GM12878 (cell line): ENCODE measurements around the gene BCAS3. TPM values are rescaled to one million over a fixed set of nuclear protein-coding genes. Genes with fewer than 3 reads are reported as not detected.

ENCODE experiments used
- ATAC-seq: fragments of 200-7000 bp; cut with Tn5 transposase; 3 replicates; pipeline ENCODE4 v1.9.1; 2020; ENCODE audit warnings: mild to moderate bottlenecking, moderate library complexity
- BruUV-seq: library from RNA; stranded (reverse); fragments of 400-500 nt; replicated peaks from 2 replicates; lab custom pipeline; 2021; lab: Mats Ljungman, UMichigan
- CTCF ChIA-PET: fragments of 300-600 bp; sonication (Branson Sonifier 250); formaldehyde crosslinking; extraction: SDS; loops from one replicate; lab custom pipeline; 2021; ENCODE audit warnings: inconsistent platforms; lab: Yijun Ruan, JAX
- POLR2A ChIA-PET: fragments of 350-600 bp; formaldehyde crosslinking; extraction: SDS; loops from one replicate; lab custom pipeline; 2021; ENCODE audit warnings: inconsistent platforms; lab: Charles Lee
- RAD21 ChIA-PET: fragments of 300-600 bp; sonication (Branson Sonifier 250); formaldehyde crosslinking; loops from one replicate; lab custom pipeline; 2023; ENCODE audit warnings: antibody characterized with exemption; ENCODE audit not compliant: unreplicated experiment; lab: Charles Lee
- SMC1A ChIA-PET: fragments of 300-600 bp; sonication (Branson Sonifier 250); formaldehyde crosslinking; loops from one replicate; lab custom pipeline; 2023; ENCODE audit not compliant: unreplicated experiment, uncharacterized antibody; lab: Charles Lee
- DNase-seq: peaks from one replicate; pipeline ENCODE4 v3.0.0-alpha.2; 2011; ENCODE audit warnings: low read depth, low spot score
- FAIRE-seq: peaks from 3 replicates; lab custom pipeline; 2011; peaks lifted over from hg19 to GRCh38; lab: Jason Lieb, UNC
- H2AFZ ChIP-seq: 2 replicates; pipeline ENCODE4 v1.6.0; 2011; ENCODE audit warnings: low read depth, low read length, control low read depth; ENCODE audit not compliant: control insufficient read depth
- H3K27ac ChIP-seq: 2 replicates; pipeline ENCODE4 v1.5.1; 2011; ENCODE audit warnings: control low read depth; ENCODE audit not compliant: control insufficient read depth, insufficient read depth
- H3K27me3 ChIP-seq, 2 experiments: replicated peaks in 1 of 2; 2 replicates each; pipeline versions ENCODE4 v1.6.0 to v1.6.1; 2011; ENCODE audit warnings: low read length in 1 of 2; ENCODE audit not compliant: control insufficient read depth in 2 of 2, insufficient read depth in 2 of 2
- H3K36me3 ChIP-seq, 2 experiments: 2 replicates each; pipeline ENCODE4 v1.5.1; 2011; ENCODE audit warnings: low read length in 1 of 2; ENCODE audit not compliant: control insufficient read depth in 2 of 2, insufficient read depth in 2 of 2
- H3K4me1 ChIP-seq: 2 replicates; pipeline ENCODE4 v1.6.1; 2011; ENCODE audit warnings: mild to moderate bottlenecking, low read length, moderate library complexity, mixed read lengths; ENCODE audit not compliant: control insufficient read depth, insufficient read depth
- H3K4me2 ChIP-seq: 2 replicates; pipeline ENCODE4 v1.6.0; 2011; ENCODE audit warnings: control low read depth; ENCODE audit not compliant: control insufficient read depth, insufficient read depth
- H3K4me3 ChIP-seq: fragments of 200-600 bp; sonication (generic); 2 replicates; pipeline ENCODE4 v1.5.1; 2016
- H3K79me2 ChIP-seq: 2 replicates; pipeline ENCODE4 v1.6.0; 2011; ENCODE audit warnings: low read length; ENCODE audit not compliant: control insufficient read depth, insufficient read depth
- H3K9ac ChIP-seq: 2 replicates; pipeline ENCODE4 v1.8.0; 2011; ENCODE audit warnings: low read length, control low read depth, mixed read lengths; ENCODE audit not compliant: control insufficient read depth, insufficient read depth
- H3K9me3 ChIP-seq: replicated peaks from 3 replicates; pipeline ENCODE4 v1.5.1; 2011; ENCODE audit warnings: mild to moderate bottlenecking, low read length; ENCODE audit not compliant: control insufficient read depth, insufficient read depth
- H4K20me1 ChIP-seq: 2 replicates; pipeline ENCODE4 v1.6.0; 2011; ENCODE audit not compliant: control insufficient read depth, insufficient read depth
- BHLHE40 ChIP-seq, 2 experiments: fragments of 450-650 bp in 1 of 2; IDR thresholded peaks; 2 replicates each; pipeline ENCODE4 v1.6.1; 2011 to 2017; ENCODE audit warnings: low read depth in 2 of 2, borderline replicate concordance in 1 of 2, improper control_type of control experiment in 1 of 2, low read length in 1 of 2, mild to moderate bottlenecking in 1 of 2
- IKZF2 ChIP-seq, 2 experiments: fragments of 450-650 bp; IDR thresholded peaks; 2 replicates each; pipeline ENCODE4 v1.6.1; 2017; ENCODE audit warnings: mild to moderate bottlenecking in 2 of 2, moderate library complexity in 2 of 2
- MYB ChIP-seq: fragments of 150-350 bp; IDR thresholded peaks from 2 replicates; pipeline ENCODE4 v1.6.1; 2014; ENCODE audit warnings: mild to moderate bottlenecking, low read depth, low read length, borderline replicate concordance
- MYC ChIP-seq: IDR thresholded peaks from 2 replicates; pipeline ENCODE4 v1.6.1; 2011; ENCODE audit warnings: mild to moderate bottlenecking, low read length, moderate library complexity, inconsistent platforms; ENCODE audit not compliant: insufficient read depth, insufficient replicate concordance, insufficient read length, severe bottlenecking
- NFYB ChIP-seq: IDR thresholded peaks from 2 replicates; pipeline ENCODE4 v1.6.1; 2011; ENCODE audit warnings: low read depth, mild to moderate bottlenecking, low read length, improper control_type of control experiment, moderate library complexity; ENCODE audit not compliant: insufficient read depth
- NR2F1 ChIP-seq: fragments of 450-650 bp; conservative IDR thresholded peaks from 2 replicates; pipeline ENCODE4 v1.6.1; 2017; ENCODE audit warnings: mild to moderate bottlenecking
- POU2F2 ChIP-seq: IDR thresholded peaks from 3 replicates; pipeline ENCODE4 v1.6.1; 2011; ENCODE audit warnings: low read depth, mild to moderate bottlenecking, low read length, borderline replicate concordance
- ZNF622 ChIP-seq: fragments of 450-650 bp; IDR thresholded peaks from 2 replicates; pipeline ENCODE4 v1.6.1; 2017; ENCODE audit warnings: mild to moderate bottlenecking, inconsistent platforms
- WGBS: methylation state at CpG from one replicate; pipeline ENCODE4 v1.1.6; 2016; ENCODE audit warnings: low lambda C conversion rate; ENCODE audit not compliant: insufficient replicate concordance, insufficient coverage; ENCODE audit errors: missing lambda C conversion rate; 5-methylcytosine and 5-hydroxymethylcytosine counted together
- in situ Hi-C: fragments of 300-500 bp; cut with MboI; formaldehyde crosslinking; loops from 9 replicates; pipeline ENCODE4 v1.14.3; 2018; ENCODE audit warnings: mixed read lengths
- intact Hi-C: fragments of 100-400 bp; cut with micrococcal nuclease; formaldehyde crosslinking; loops from one replicate; pipeline ENCODE4 v1.14.2; 2022; ENCODE audit not compliant: unreplicated experiment
- polyA plus RNA-seq, 11 experiments: library from polyadenylated mRNA; depleted of rRNA in 4 of 11; unstranded in 6 of 11; stranded (reverse) in 5 of 11; fragments of >200 nt; fragmentation: Nextera tagmentation in 4 of 11; fragmentation: Illumina TruSeq in 1 of 11; extraction: Ambion mirVana in 4 of 11; extraction: Trizol in 1 of 11; gene quantifications; 1 replicate in 1 of 11; 2 replicates in 10 of 11; pipeline versions ENCODE4 v1.2.1 to v1.2.3, GENCODE V29; 2011 to 2016; ENCODE audit warnings: inconsistent platforms in 2 of 11, missing spikeins in 2 of 11, low read depth in 1 of 11
- total RNA-seq, 4 experiments: library from RNA; depleted of rRNA in 3 of 4; stranded (reverse); fragments of >200 nt in 3 of 4; fragmentation: Illumina TruSeq in 1 of 4; extraction: Trizol in 1 of 4; gene quantifications; 2 replicates each; pipeline versions ENCODE4 v1.2.1 to v1.2.3, GENCODE V29; 2013 to 2021
- TF ChIP-seq, protein P1 (sequence below): fragments of 450-650 bp; formaldehyde crosslinking; IDR thresholded peaks from 2 replicates; pipeline ENCODE4 v1.5.0; 2022; ENCODE audit warnings: mild to moderate bottlenecking, missing genetic modification characterization
- TF ChIP-seq, protein P2 (sequence below): IDR thresholded peaks from 2 replicates; pipeline ENCODE4 v1.6.1; 2012; ENCODE audit warnings: low read depth, low read length, improper control_type of control experiment

BCAS3 gene
- total and polyA plus RNA-seq, 10 of the 15 experiments (the other 5 are each of a cell fraction or from before 2014, with no cell fraction given) = 2.1 to 11.0 (median 6.6) TPM

- intact Hi-C loops = no loop called here
- DNase-seq = no peak
- H2AFZ ChIP-seq = no peak overlapping the region
- TF ChIP-seq, protein P1, sequence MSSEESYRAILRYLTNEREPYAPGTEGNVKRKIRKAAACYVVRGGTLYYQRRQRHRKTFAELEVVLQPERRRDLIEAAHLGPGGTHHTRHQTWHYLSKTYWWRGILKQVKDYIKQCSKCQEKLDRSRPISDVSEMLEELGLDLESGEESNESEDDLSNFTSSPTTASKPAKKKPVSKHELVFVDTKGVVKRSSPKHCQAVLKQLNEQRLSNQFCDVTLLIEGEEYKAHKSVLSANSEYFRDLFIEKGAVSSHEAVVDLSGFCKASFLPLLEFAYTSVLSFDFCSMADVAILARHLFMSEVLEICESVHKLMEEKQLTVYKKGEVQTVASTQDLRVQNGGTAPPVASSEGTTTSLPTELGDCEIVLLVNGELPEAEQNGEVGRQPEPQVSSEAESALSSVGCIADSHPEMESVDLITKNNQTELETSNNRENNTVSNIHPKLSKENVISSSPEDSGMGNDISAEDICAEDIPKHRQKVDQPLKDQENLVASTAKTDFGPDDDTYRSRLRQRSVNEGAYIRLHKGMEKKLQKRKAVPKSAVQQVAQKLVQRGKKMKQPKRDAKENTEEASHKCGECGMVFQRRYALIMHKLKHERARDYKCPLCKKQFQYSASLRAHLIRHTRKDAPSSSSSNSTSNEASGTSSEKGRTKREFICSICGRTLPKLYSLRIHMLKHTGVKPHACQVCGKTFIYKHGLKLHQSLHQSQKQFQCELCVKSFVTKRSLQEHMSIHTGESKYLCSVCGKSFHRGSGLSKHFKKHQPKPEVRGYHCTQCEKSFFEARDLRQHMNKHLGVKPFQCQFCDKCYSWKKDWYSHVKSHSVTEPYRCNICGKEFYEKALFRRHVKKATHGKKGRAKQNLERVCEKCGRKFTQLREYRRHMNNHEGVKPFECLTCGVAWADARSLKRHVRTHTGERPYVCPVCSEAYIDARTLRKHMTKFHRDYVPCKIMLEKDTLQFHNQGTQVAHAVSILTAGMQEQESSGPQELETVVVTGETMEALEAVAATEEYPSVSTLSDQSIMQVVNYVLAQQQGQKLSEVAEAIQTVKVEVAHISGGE (CRISPR knock-in tag) = no peak
- TF ChIP-seq MYB (no peak), NFYB (no peak), BHLHE40 (IDR thresholded peaks at IDR 0.05; ENCODE audit: borderline replicate concordance in 1 of 2, low read depth in 2 of 2, low read length in 1 of 2) (no peak), POU2F2 (no peak), NR2F1 (no peak), ZNF622 (no peak), IKZF2 (IDR thresholded peaks at IDR 0.05) (no peak), MYC (no peak)
- TF ChIP-seq, protein P2, sequence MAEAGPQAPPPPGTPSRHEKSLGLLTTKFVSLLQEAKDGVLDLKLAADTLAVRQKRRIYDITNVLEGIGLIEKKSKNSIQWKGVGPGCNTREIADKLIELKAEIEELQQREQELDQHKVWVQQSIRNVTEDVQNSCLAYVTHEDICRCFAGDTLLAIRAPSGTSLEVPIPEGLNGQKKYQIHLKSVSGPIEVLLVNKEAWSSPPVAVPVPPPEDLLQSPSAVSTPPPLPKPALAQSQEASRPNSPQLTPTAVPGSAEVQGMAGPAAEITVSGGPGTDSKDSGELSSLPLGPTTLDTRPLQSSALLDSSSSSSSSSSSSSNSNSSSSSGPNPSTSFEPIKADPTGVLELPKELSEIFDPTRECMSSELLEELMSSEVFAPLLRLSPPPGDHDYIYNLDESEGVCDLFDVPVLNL = no peak
- TF ChIP-seq, all 136 proteins: peak for 0
- Histone ChIP-seq H3K9me3 (no peaks in the 10 kb centered on the region), H4K20me1 (no peaks in the 10 kb centered on the region), H3K4me1 (no peaks in the 10 kb centered on the region), H3K36me3 (no peaks in the 10 kb centered on the region), H3K4me3 (no peak overlapping the region), H3K4me2 (no peak overlapping the region), H3K27ac (no peak overlapping the region), H3K9ac (no peak overlapping the region), H3K27me3 (no peaks in the 10 kb centered on the region), H3K79me2 (no peaks in the 10 kb centered on the region)
- no TSS peak for BruUV-seq
- ChIA-PET SMC1A (no interaction called here), RAD21 (no interaction called here), CTCF (no interaction called here), POLR2A (no interaction called here)
- ATAC-seq (no peak), FAIRE-seq (no peak)
- in situ Hi-C loops = no loop called here
- WGBS = 64% methylated on average over 2 of the region's 2 CpGs
Observed at GRCh38 chr17:61023996-61024395, 346.3 kb downstream of the BCAS3 start.
